LNCaP clone FGC (cell line): ENCODE results near the gene RPL7A.
"Not testable (repeated sequence)": the region's sequence is repeated elsewhere in the genome, so short reads cannot be mapped to it uniquely, and the experiment has no call there.

Experiments
- DNase-seq: peaks from one replicate; pipeline ENCODE4 v3.0.0-alpha.2; 2011; ENCODE audit warnings: low read depth
- H3K4me3 ChIP-seq: 2 replicates; pipeline ENCODE4 v1.5.1; 2011; ENCODE audit warnings: mild to moderate bottlenecking, low read depth, low read length, control low read depth
- CTCF ChIP-seq: IDR thresholded peaks from 2 replicates; pipeline ENCODE4 v1.5.1; 2012; ENCODE audit warnings: mild to moderate bottlenecking; ENCODE audit not compliant: control insufficient read depth, insufficient read depth; ENCODE audit errors: extremely low read depth

RPL7A gene

GRCh38 chr9:133321411-133321935 is 26.5 kb upstream of the RPL7A start:
- no peak for TF ChIP-seq CTCF
- no peak for DNase-seq
- no peak overlapping the region for H3K4me3 ChIP-seq

- TF ChIP-seq CTCF: no peak
- no peak overlapping the region for H3K4me3 ChIP-seq
- DNase-seq: no peak
These were observed 25.3 kb upstream of the RPL7A start for GRCh38 chr9:133322701-133323100.

- TF ChIP-seq CTCF: no peak
- no peak overlapping the region for H3K4me3 ChIP-seq
- DNase-seq: no peak
These were observed 24.8 kb upstream of the RPL7A start for GRCh38 chr9:133323211-133323610.

- no peak for TF ChIP-seq CTCF
- DNase-seq: no peak
- no peak overlapping the region for H3K4me3 ChIP-seq
These were observed 23.9 kb upstream of the RPL7A start for GRCh38 chr9:133323991-133324703.

- H3K4me3 ChIP-seq, DNase-seq: not testable (repeated sequence)
These were observed 21.0 kb upstream of the RPL7A start for GRCh38 chr9:133327021-133327420.

- no peak overlapping the region for H3K4me3 ChIP-seq
- DNase-seq: no peak
- no peak for TF ChIP-seq CTCF
These were observed 20.1 kb upstream of the RPL7A start for GRCh38 chr9:133327834-133328484.

GRCh38 chr9:133329306-133330156 is 18.5 kb upstream of the RPL7A start:
- not testable (repeated sequence) for DNase-seq, H3K4me3 ChIP-seq
- TF ChIP-seq CTCF: peak; percentile 47
